Endodermal cell (in vitro differentiated cells): Measurements from ENCODE around the gene ATAD3B. TPM values are rescaled to one million over a fixed set of nuclear protein-coding genes. Genes with fewer than 3 reads are reported as not detected.
A peak's percentile ranks its signal among the peaks of the same experiment; 100 is the strongest.

ENCODE experiments used
- DNase-seq: peaks from one replicate; pipeline ENCODE4 v3.0.0-alpha.2; 2017
- H3K27ac ChIP-seq: 2 replicates; pipeline ENCODE4 v1.5.1; 2013; ENCODE audit warnings: mild to moderate bottlenecking, low read depth, low read length, moderate library complexity
- H3K27me3 ChIP-seq: 2 replicates; pipeline ENCODE4 v1.6.1; 2013; ENCODE audit warnings: mild to moderate bottlenecking, low read length, moderate library complexity; ENCODE audit not compliant: insufficient read depth, control insufficient read depth, poor library complexity, severe bottlenecking
- H3K36me3 ChIP-seq: 2 replicates; pipeline ENCODE4 v1.7.0; 2013; ENCODE audit warnings: mild to moderate bottlenecking, low read length, moderate library complexity; ENCODE audit not compliant: control insufficient read depth, insufficient read depth
- H3K4me1 ChIP-seq: one replicate; pipeline ENCODE4 v1.7.0; 2013; ENCODE audit warnings: low read length; ENCODE audit not compliant: control insufficient read depth, insufficient read depth
- H3K4me3 ChIP-seq: 2 replicates; pipeline ENCODE4 v1.5.1; 2013; ENCODE audit warnings: mild to moderate bottlenecking, low read length, moderate library complexity
- H3K9ac ChIP-seq: 2 replicates; pipeline ENCODE4 v1.6.1; 2013; ENCODE audit warnings: mild to moderate bottlenecking, low read length, moderate library complexity; ENCODE audit not compliant: poor library complexity, severe bottlenecking; ENCODE audit errors: extremely low read depth
- H3K9me3 ChIP-seq: 2 replicates; pipeline ENCODE4 v1.6.1; 2013; ENCODE audit warnings: mild to moderate bottlenecking, low read length, moderate library complexity; ENCODE audit not compliant: control insufficient read depth
- H3K27ac Mint-ChIP-seq: 2 replicates; pipeline ENCODE4 v1.8.0; 2020; ENCODE audit warnings: mixed read lengths
- H3K27me3 Mint-ChIP-seq: 2 replicates; pipeline ENCODE4 v1.8.0; 2021; ENCODE audit warnings: mild to moderate bottlenecking, mixed read lengths; ENCODE audit not compliant: insufficient read depth
- H3K36me3 Mint-ChIP-seq: 2 replicates; pipeline ENCODE4 v1.8.0; 2020; ENCODE audit warnings: low read depth, mixed read lengths
- H3K4me1 Mint-ChIP-seq: 2 replicates; pipeline ENCODE4 v1.8.0; 2020; ENCODE audit warnings: mixed read lengths
- H3K4me3 Mint-ChIP-seq: 2 replicates; pipeline ENCODE4 v1.8.0; 2020; ENCODE audit warnings: mild to moderate bottlenecking, moderate library complexity, mixed read lengths
- H3K9me3 Mint-ChIP-seq: 2 replicates; pipeline ENCODE4 v1.8.0; 2020; ENCODE audit warnings: mild to moderate bottlenecking, mixed read lengths
- CTCF ChIP-seq: fragments of 200-600 bp; sonication (generic); conservative IDR thresholded peaks from 2 replicates; pipeline ENCODE4 v1.5.0; 2021; ENCODE audit warnings: antibody characterized with exemption, mild to moderate bottlenecking
- WGBS, 2 experiments: methylation state at CpG; one replicate each; pipeline versions ENCODE4 v1.1.5 to v1.1.7; 2013; ENCODE audit warnings: missing lambda C conversion rate in 2 of 2, mixed read lengths in 1 of 2; ENCODE audit not compliant: insufficient coverage in 1 of 2, insufficient read length in 1 of 2; 5-methylcytosine and 5-hydroxymethylcytosine counted together
- total RNA-seq, 2 donors: library from RNA; stranded (reverse); fragmentation: NEBNext Ultra II Directional in 1 of 2; extraction: Animal tissue kit (Norgen Biotek cat#: 25700) in 1 of 2; gene quantifications; 2 replicates in 1 of 2; 3 replicates in 1 of 2; pipeline ENCODE4 v1.2.1, GENCODE V29; 2021

The ATAD3B gene
- total RNA-seq, 2 donors from 2014 or later: 41.8 to 47.4 TPM

DNA sequence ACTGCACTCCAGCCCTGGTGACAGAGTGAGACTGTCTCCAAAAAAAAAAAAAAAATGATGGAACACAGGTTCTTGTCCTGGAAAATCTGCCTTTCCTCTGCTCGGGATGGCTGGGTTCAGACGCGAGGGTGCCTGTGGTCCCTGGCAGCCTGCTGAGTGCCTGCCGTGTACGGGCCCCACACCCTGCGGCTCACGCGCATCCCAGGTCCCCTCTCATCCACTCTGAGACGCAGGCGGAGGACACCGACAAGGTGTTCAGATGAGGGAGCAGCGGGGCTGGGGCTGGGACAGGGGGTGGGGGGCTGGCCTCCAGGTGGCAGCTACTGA is 46.2 kb upstream of the ATAD3B start:
- DNase-seq: no peak
- H3K27me3 ChIP-seq: no peaks in the 10 kb centered on the region
- Mint-ChIP-seq H3K4me1 (peaks cover 18% of the 10 kb centered on the region), H3K27ac (no peak overlapping the region), H3K36me3 (no peaks in the 10 kb centered on the region), H3K27me3 (peaks cover 5% of the 10 kb centered on the region), H3K9me3 (peaks cover 3% of the 10 kb centered on the region), H3K4me3 (no peak overlapping the region)
- H3K9ac ChIP-seq: no peak overlapping the region
- no peak overlapping the region for H3K27ac ChIP-seq
- no peak overlapping the region for H3K4me3 ChIP-seq
- no peaks in the 10 kb centered on the region for H3K36me3 ChIP-seq
- TF ChIP-seq CTCF: no peak
- H3K4me1 ChIP-seq: peaks cover 16% of the 10 kb centered on the region
- WGBS, 2 experiments: 78 to 88% methylated on average over 4 to 12 of the region's 12 CpGs
- H3K9me3 ChIP-seq: no peaks in the 10 kb centered on the region

DNA sequence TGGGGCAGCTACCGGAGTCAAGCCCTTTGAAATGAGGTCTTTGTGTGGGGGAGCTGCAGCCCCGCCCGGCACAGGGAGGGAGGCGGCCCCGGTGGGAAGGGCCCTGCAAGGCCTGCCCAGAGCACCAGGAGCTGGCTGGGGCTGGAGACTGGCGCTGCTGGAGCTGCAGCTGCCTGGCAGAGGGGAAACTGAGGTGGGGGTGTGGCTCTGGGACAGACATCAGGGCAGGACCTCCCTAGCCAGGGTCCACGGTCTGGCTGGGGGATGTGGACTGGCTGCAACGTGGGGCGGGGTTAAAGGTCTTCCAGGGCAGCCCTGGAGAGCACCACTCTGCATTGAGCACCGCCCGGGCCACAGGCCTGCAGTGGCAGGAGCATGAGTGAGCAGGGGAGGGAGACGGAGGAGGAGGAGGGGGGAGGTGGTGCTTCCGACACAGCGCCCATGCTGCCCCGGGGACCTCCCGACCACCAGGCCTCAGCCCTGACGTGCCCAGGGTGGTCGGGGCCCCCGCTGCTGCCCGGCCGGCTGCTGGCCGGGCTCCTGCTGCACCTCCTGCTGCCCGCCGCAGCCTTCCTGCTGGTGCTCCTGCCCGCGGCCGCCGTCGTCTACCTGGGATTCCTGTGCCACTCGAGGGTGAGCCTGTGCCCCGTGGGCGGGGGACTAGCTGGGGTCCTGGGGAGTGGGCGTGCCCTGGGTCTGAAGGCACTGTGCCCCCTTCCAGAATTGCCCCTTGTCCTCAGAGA is 45.6 kb upstream of the ATAD3B start:
- no peak overlapping the region for H3K4me3 ChIP-seq
- no peak for TF ChIP-seq CTCF
- peaks cover 20% of the 10 kb centered on the region for H3K4me1 Mint-ChIP-seq
- peak; percentile 81 for DNase-seq
- no peak overlapping the region for H3K9ac ChIP-seq
- H3K36me3 ChIP-seq: no peaks in the 10 kb centered on the region
- H3K36me3 Mint-ChIP-seq: no peaks in the 10 kb centered on the region
- 65 to 75% methylated on average over 15 to 33 of the region's 33 CpGs for WGBS, 2 experiments
- H3K4me3 Mint-ChIP-seq: no peak overlapping the region
- H3K9me3 Mint-ChIP-seq: peaks cover 3% of the 10 kb centered on the region
- no peak overlapping the region for H3K27ac ChIP-seq
- H3K27me3 Mint-ChIP-seq: peaks cover 5% of the 10 kb centered on the region
- H3K4me1 ChIP-seq: peaks cover 15% of the 10 kb centered on the region
- no peak overlapping the region for H3K27ac Mint-ChIP-seq
- H3K9me3 ChIP-seq: no peaks in the 10 kb centered on the region
- no peaks in the 10 kb centered on the region for H3K27me3 ChIP-seq

- Mint-ChIP-seq H3K27ac (no peak overlapping the region), H3K36me3 (no peaks in the 10 kb centered on the region), H3K27me3 (peaks cover 3% of the 10 kb centered on the region), H3K4me1 (peaks cover 18% of the 10 kb centered on the region), H3K9me3 (peaks cover 3% of the 10 kb centered on the region), H3K4me3 (no peak overlapping the region)
- H3K36me3 ChIP-seq: no peaks in the 10 kb centered on the region
- DNase-seq: peak; percentile 59
- H3K4me3 ChIP-seq: no peak overlapping the region
- WGBS, 2 experiments: 56 to 81% methylated on average over 5 to 17 of the region's 19 CpGs
- H3K4me1 ChIP-seq: peaks cover 9% of the 10 kb centered on the region
- no peak overlapping the region for H3K9ac ChIP-seq
- H3K27ac ChIP-seq: no peak overlapping the region
- H3K9me3 ChIP-seq: no peaks in the 10 kb centered on the region
- no peak for TF ChIP-seq CTCF
- H3K27me3 ChIP-seq: no peaks in the 10 kb centered on the region
Observed at GRCh38 chr1:1426496-1427105, 45.0 kb upstream of the ATAD3B start.
